Activated CD4-positive, alpha-beta memory T cell treated with anti-CD3 and anti-CD28 coated beads, Interleukin-2, amount 10 ng/mL, durations not matched to agents 7 days and 5 days (primary cell): ENCODE measurements around the gene CHN2. TPM values are rescaled to one million over a fixed set of nuclear protein-coding genes. Genes with fewer than 3 reads are reported as not detected.

Experiments
- CTCF ChIA-PET: fragments of 350-600 bp; sonication (Branson Sonifier 250); formaldehyde crosslinking; loops from one replicate; lab custom pipeline; 2021; ENCODE audit warnings: antibody characterized with exemption, inconsistent platforms; lab: Charles Lee
- POLR2A ChIA-PET: fragments of 350-600 bp; sonication (Branson Sonifier 250); formaldehyde crosslinking; loops from one replicate; lab custom pipeline; 2021; ENCODE audit warnings: antibody characterized with exemption; lab: Charles Lee
- DNase-seq: peaks from one replicate; pipeline ENCODE4 v3.0.0-alpha.2; 2020
- H3K27ac Mint-ChIP-seq: one replicate; pipeline ENCODE4 v1.8.0; 2021; ENCODE audit warnings: mild to moderate bottlenecking, mixed read lengths
- H3K27me3 Mint-ChIP-seq: one replicate; pipeline ENCODE4 v1.8.0; 2021; ENCODE audit warnings: mixed read lengths
- H3K36me3 Mint-ChIP-seq: one replicate; pipeline ENCODE4 v1.8.0; 2021; ENCODE audit warnings: low read depth, mixed read lengths
- H3K4me1 Mint-ChIP-seq: one replicate; pipeline ENCODE4 v1.8.0; 2021; ENCODE audit warnings: mixed read lengths
- H3K4me3 Mint-ChIP-seq: one replicate; pipeline ENCODE4 v1.8.0; 2021; ENCODE audit warnings: mild to moderate bottlenecking, mixed read lengths
- H3K9me3 Mint-ChIP-seq: one replicate; pipeline ENCODE4 v1.8.0; 2021; ENCODE audit warnings: mixed read lengths
- total RNA-seq, 2 experiments: library from RNA; stranded (reverse); gene quantifications; one replicate each; pipeline ENCODE4 v1.2.3, GENCODE V29; 2021

Gene CHN2
- total RNA-seq = 1 to 10 TPM; 6.8 to 7.4 TPM

DNA sequence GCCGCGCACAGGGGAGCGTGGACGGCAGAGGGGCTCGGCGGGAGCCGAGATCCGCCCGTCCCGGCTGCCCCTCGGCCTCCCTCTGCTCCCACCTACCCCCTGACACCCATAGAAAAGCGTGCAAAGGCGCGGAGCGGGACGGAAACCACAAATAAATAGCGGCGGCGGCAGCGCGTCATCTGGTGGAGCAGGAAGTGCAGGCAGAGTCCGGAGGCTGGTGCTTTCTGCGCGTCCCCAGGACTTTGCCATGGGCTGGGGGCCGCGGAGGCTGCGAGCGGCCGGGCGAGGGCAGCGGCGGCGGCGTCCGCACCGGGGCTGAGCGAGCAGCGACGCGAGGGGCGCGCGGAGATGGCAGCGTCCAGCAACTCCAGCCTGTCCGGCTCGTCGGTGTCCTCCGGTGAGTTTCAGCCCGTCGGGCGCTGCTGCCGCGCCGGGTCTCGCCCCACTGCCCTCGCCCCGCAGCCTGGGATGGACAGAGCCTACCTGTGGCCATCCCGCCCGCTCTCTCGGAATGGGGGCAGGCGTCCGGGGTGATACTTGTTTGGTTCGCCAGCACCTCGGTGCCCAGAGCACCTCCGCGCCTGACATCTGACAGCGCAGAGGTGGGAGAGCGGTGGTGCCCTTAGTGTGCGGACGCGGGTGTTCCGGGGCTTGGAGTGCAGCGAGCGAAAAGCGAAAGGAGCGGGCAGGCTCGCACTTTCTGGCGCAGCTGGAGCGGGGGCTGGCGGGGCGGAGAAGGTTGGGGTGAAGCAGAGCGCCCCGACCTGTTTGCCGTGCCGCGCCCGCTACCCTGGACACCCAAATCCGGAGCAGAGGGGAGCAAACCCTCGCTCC is at the start of gene CHN2:
CHN2 (plus strand) TSS at position 182 of the 834 bp plus-strand sequence.
- peak; percentile 61 for DNase-seq
- no peaks in the 10 kb centered on the region for H3K9me3 Mint-ChIP-seq
- H3K27ac Mint-ChIP-seq = peak within 1 kb of the TSS; percentile 44
- H3K36me3 Mint-ChIP-seq = no peaks in the 10 kb centered on the region
- CTCF ChIA-PET = interaction anchor here (1.5 kb wide), 1 partner anchor 273 kb away, joined by 4 read pairs; no protein-coding TSS in a partner anchor
- peak within 1 kb of the TSS; percentile 83 for H3K4me3 Mint-ChIP-seq
- POLR2A ChIA-PET = no interaction called here
- H3K27me3 Mint-ChIP-seq = peaks cover 66% of the 10 kb centered on the region
- peaks cover 21% of the 10 kb centered on the region for H3K4me1 Mint-ChIP-seq

DNA sequence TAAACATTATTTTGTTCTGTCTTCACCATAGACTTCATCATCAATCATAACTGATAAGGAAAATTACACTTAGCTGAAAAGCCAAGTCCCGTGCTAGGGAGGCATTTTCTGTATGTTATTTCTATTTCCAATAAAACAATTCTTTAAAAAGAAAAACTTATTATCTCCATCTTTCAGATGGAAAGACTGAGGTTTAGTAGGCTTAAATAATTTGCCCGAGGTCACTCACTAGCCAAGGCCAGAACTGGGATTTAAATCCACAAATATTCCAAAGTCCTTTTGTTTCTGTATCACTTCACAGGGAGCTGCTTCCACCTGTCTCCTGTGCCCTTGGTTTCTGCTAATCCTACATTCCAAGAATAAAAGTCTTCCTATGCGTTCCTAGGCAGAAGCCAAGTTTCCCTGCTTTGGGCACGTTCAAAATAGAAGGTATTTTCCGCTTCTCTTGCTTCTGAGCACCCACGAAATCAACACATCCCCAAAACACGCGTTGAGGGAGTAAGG is 49.0 kb upstream of the CHN2 start:
- POLR2A ChIA-PET = interaction anchor here (0.6 to 0.9 kb wide), 2 partner anchors 11 to 28 kb away, joined by 3 to 4 read pairs; no protein-coding TSS in a partner anchor
- CTCF ChIA-PET = no interaction called here
- Mint-ChIP-seq H3K27me3 (peaks cover 33% of the 10 kb centered on the region), H3K4me3 (peak overlapping the region; percentile 65), H3K27ac (no peak overlapping the region), H3K4me1 (peaks cover 27% of the 10 kb centered on the region), H3K36me3 (no peaks in the 10 kb centered on the region), H3K9me3 (no peaks in the 10 kb centered on the region)
- no peak for DNase-seq

DNA sequence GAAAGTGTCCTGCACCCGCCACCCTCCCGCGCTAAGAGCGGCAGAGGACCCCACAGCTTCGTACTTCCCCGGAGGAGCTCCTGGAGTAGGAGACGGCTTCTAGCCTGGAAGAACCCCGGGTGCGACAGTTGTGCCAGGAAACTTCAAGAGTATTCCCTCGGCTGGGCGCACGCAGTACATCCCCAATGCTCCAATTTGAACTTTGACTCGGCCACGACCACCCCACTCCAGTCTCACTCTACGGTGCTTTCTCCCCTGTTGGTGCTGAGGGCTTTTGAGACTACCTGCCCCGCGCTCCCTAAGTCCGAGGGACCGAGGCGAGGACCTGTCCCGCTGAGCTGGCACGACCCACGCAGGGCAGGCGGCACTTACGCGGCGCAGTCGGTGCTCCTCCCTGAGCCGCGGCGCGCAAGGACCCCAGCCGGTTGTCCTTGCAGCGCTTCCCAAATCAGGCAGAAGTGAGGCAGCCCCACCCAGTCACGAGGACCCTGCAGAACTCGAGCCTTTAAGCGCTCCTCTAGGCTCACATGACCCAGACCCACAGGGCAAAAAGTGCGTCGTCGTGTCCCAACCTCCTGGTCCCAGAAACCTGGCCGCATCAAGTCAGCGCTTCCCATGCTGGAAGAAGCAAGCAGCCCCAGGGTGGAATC is 48.4 kb upstream of the CHN2 start, which contains the start of gene CPVL:
CPVL (minus strand) TSS at position 481 of the 650 bp plus-strand sequence. CDS start 25,476 bp downstream, outside the sequence.
- Mint-ChIP-seq H3K27ac (no peak within 1 kb of the TSS), H3K36me3 (no peaks in the 10 kb centered on the region), H3K27me3 (peaks cover 30% of the 10 kb centered on the region), H3K4me1 (peaks cover 27% of the 10 kb centered on the region), H3K4me3 (peak within 1 kb of the TSS; percentile 65), H3K9me3 (no peaks in the 10 kb centered on the region)
- POLR2A ChIA-PET = interaction anchor here (0.6 to 0.9 kb wide), 2 partner anchors 10 to 28 kb away, joined by 3 to 4 read pairs; no protein-coding TSS in a partner anchor
- CTCF ChIA-PET = no interaction called here
- no peak for DNase-seq

DNA sequence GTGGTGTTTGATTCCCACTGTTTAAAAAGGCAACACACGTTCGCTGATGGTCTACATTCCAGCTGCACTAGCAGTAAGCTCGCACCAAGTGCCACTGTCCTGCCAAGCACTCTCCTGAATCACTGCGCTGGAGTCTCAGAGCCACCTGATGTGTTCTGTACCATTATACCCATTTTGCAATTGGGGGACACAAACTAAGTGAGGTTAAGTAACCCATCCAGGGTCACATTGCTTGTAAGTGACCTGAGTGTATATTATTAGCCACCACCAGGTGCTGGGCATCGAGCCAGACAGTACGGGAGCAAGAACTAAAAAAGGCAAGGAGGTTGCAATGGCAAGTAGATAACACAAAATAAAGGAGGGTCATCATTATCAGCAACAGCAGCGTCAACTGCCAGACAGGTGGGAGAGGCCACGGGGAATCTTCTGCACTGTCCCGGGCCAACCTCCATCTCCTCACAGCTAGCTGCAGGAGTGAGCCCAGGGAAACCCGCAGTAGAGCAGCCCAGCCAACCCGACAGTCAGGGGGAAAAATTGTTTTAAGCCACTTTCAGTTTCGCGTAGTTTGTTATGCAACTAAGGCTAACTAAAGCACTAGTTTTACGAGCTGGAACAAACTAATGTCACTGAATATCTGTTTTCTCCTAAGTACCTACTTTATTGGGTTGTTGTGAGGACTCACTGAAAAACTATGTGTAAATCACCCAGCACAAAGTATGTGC is 47.5 kb upstream of the CHN2 start:
- DNase-seq = no peak
- Mint-ChIP-seq H3K36me3 (no peaks in the 10 kb centered on the region), H3K4me1 (peaks cover 29% of the 10 kb centered on the region), H3K9me3 (no peaks in the 10 kb centered on the region), H3K4me3 (no peak overlapping the region), H3K27me3 (peaks cover 29% of the 10 kb centered on the region), H3K27ac (no peak overlapping the region)
- ChIA-PET CTCF (no interaction called here), POLR2A (no interaction called here)

DNA sequence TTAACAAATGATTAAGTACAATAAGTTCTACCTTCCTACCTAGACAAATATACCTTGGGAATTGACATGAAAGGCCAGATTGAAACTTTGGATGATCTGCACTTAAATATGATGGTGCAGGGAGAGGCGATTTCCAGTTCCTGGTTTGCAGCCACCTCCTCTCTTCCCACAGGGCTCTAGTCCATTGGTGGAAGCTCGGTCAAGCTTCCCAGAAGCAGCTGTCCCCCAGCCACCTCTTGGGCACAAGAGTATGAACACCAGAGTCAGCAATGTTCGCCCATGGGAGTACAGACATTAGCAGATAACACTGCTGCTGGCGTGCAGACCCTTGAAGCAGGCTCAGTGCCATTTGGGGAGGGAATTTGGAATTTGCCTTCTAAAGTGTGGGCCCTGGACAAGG is 46.8 kb upstream of the CHN2 start:
- POLR2A ChIA-PET = no interaction called here
- Mint-ChIP-seq H3K4me1 (peaks cover 26% of the 10 kb centered on the region), H3K27me3 (peaks cover 27% of the 10 kb centered on the region), H3K36me3 (no peaks in the 10 kb centered on the region), H3K27ac (no peak overlapping the region), H3K4me3 (no peak overlapping the region), H3K9me3 (no peaks in the 10 kb centered on the region)
- CTCF ChIA-PET = no interaction called here
- DNase-seq = no peak

DNA sequence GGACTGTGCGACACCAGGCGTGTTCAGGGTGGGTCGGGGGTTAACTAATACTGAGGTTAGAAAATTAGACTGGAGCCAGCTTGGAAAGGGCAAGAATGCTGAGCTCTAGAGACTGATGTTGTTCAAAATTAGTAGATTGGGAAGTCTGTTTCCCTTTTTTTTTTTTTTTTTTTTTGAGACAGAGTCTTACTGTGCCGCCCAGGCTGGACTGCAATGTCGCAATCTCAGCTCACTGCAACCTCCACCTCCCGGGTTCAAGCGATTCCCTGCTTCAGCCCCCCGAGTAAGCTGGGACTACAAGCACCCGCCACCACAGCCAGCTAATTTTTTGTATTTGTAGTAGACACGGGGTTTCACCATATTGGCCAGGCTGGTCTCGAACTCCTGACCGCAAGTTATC is 45.5 kb upstream of the CHN2 start:
- Mint-ChIP-seq H3K36me3 (no peaks in the 10 kb centered on the region), H3K27ac (no peak overlapping the region), H3K4me1 (peaks cover 21% of the 10 kb centered on the region), H3K27me3 (peaks cover 27% of the 10 kb centered on the region), H3K9me3 (no peaks in the 10 kb centered on the region), H3K4me3 (no peak overlapping the region)
- ChIA-PET CTCF (no interaction called here), POLR2A (interaction anchor here (0.6 kb wide), 1 partner anchor 72 kb away, joined by 3 read pairs; no protein-coding TSS in a partner anchor)
- DNase-seq = no peak

DNA sequence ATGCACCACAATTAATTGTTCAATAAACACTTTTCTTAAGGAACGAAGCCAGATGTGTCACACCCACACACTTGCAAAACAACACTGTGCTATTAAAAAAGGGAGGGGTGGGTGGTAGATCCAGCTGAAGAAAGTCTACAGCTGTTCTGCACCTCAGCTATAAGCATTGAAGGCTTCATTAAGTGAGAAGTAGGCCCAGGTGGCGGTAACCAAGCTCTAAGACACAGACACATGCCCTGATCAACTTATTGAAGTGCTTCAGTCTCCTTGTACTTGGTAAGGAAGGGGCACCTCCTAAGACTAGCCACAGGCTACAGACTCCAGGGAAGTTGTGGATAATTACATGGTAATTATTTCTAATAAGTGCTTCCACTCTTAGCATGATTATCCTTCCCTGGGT is 43.7 kb upstream of the CHN2 start:
- H3K36me3 Mint-ChIP-seq = no peaks in the 10 kb centered on the region
- H3K9me3 Mint-ChIP-seq = no peaks in the 10 kb centered on the region
- peaks cover 19% of the 10 kb centered on the region for H3K27me3 Mint-ChIP-seq
- ChIA-PET POLR2A (no interaction called here), CTCF (no interaction called here)
- H3K4me3 Mint-ChIP-seq = no peak overlapping the region
- H3K4me1 Mint-ChIP-seq = peaks cover 13% of the 10 kb centered on the region
- no peak overlapping the region for H3K27ac Mint-ChIP-seq
- no peak for DNase-seq

DNA sequence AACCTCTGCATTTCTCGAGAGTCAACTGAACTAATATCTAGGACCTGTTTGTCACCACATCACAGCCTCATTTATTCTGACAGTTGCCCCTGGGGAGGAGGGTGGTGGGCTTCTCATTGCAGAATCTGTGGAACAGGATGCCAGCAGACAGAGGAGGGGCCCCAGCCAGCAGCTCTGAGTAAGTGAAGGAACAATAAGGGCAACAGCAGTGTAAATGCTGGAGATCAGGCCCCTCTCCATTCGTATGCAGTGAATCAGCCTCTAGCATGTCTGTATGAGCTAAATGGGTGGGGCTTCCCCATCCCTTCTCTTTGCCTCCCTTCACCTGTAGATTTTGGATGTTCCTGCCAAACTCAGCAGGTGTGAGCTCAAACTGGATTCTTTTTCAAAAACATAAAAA is 40.5 kb upstream of the CHN2 start:
- Mint-ChIP-seq H3K4me3 (no peak overlapping the region), H3K27me3 (peaks cover 8% of the 10 kb centered on the region), H3K9me3 (no peaks in the 10 kb centered on the region), H3K4me1 (peaks cover 11% of the 10 kb centered on the region), H3K27ac (no peak overlapping the region), H3K36me3 (no peaks in the 10 kb centered on the region)
- POLR2A ChIA-PET = no interaction called here
- CTCF ChIA-PET = no interaction called here
- no peak for DNase-seq

DNA sequence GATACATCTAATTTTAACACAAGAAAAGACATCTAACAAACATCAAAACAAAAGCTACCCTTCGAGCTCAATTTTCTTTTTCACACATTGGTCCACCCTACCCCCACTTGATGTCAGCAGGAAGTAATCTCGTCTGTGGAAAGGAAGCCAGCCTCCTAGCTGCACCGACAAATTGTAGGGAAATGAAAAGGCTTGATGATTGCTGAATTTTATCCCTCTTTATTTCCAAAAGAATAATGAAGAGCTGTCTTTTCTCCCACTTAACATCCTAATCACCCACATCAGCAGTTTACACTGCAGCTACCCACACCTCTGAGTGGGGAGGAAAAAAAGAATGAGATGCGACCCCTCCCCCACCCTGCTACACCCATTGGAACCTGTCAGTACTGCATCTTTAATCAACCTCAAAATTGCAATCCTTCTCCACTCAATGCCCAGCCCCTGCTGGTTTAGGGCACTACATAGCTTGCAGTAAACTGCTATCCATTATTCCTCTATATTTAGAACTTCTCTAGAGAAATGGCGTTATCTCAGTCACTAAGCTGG is 37.6 kb upstream of the CHN2 start:
- POLR2A ChIA-PET = interaction anchor here (0.7 kb wide), 1 partner anchor 11 kb away, joined by 3 read pairs; no protein-coding TSS in a partner anchor
- peaks cover 9% of the 10 kb centered on the region for H3K4me1 Mint-ChIP-seq
- CTCF ChIA-PET = interaction anchor here (0.7 to 1.4 kb wide), 3 partner anchors 15 to 230 kb away, joined by 3 read pairs; no protein-coding TSS in a partner anchor

DNA sequence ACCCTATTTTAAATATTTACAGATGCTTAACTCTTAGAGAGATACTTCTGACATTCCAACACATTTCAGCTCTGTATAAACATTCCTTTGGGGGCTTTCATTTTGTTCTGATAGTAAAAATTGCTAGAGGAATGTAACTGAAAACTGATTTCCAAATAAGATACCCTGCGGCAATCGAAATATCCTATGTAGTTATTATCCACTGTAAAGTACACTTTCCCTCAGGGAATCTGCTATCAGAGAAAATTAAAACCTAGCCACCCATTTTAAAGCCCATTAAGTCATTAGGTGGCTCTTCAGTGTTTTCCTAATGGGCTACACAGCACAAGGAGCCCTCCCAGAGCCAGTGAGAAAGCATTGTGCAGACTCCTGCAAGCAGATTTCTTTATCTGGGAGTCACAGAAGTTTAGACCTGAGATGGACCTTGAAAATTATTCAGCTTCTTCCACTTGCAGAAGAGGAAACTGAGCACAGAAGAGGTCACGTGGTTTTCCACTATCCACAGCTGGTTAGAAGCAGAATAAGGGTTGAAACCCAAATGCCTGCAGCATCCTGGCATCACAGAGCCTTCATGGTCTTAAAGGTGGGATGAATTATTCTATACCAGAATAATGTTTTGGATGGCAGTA is 35.7 kb upstream of the CHN2 start:
- CTCF ChIA-PET = no interaction called here
- peaks cover 14% of the 10 kb centered on the region for H3K27me3 Mint-ChIP-seq
- H3K9me3 Mint-ChIP-seq = no peaks in the 10 kb centered on the region
- DNase-seq = no peak
- H3K36me3 Mint-ChIP-seq = no peaks in the 10 kb centered on the region
- peaks cover 9% of the 10 kb centered on the region for H3K4me1 Mint-ChIP-seq
- no peak overlapping the region for H3K4me3 Mint-ChIP-seq
- H3K27ac Mint-ChIP-seq = no peak overlapping the region
- POLR2A ChIA-PET = no interaction called here

More for the DNA sequence above, 37.6 kb upstream of the CHN2 start:
- Mint-ChIP-seq H3K4me3 (no peak overlapping the region), H3K27me3 (peaks cover 10% of the 10 kb centered on the region), H3K36me3 (no peaks in the 10 kb centered on the region), H3K27ac (no peak overlapping the region), H3K9me3 (no peaks in the 10 kb centered on the region)
- DNase-seq = no peak

DNA sequence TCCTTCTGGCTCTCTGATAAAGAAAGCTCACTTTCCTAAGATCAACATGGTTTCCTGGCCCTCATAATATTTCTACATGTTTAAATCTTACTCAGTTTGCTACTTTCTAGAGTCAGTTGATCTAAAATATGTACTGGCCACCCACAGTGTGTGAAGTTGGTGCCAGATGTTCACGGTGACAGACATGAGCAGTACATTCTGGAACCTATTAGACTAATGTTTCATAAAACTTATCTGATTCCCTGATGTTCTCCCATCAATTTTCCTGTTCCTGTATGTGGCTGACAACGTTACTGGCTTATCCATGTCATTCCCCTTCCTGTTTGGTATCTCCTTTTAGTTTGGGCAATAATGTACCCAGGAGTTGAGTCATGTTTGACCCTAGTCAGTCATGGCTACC is 34.5 kb upstream of the CHN2 start:
- ChIA-PET CTCF (no interaction called here), POLR2A (no interaction called here)
- H3K4me3 Mint-ChIP-seq = no peak overlapping the region
- peaks cover 9% of the 10 kb centered on the region for H3K4me1 Mint-ChIP-seq
- no peak overlapping the region for H3K27ac Mint-ChIP-seq
- H3K9me3 Mint-ChIP-seq = no peaks in the 10 kb centered on the region
- peaks cover 19% of the 10 kb centered on the region for H3K27me3 Mint-ChIP-seq
- no peak for DNase-seq
- H3K36me3 Mint-ChIP-seq = no peaks in the 10 kb centered on the region

DNA sequence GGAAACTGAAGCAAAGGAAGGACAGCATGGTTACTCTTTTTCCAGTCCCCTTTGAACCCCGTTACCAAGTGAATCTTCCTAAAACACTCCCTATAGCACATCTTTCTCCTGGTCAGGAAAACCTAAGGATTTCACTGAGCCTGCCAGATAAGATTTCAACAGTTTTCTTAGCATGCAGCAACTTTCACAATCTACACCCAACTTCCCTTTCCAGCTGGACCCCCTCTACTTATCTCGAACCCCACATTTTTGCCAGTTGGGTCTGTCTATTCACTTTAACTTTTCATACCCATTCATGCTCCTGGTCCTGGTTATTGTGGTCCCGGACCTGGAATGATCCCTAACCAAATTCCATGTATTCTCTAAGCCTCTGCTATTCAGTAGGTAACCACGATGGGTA is 33.3 kb upstream of the CHN2 start:
- peaks cover 23% of the 10 kb centered on the region for H3K27me3 Mint-ChIP-seq
- ChIA-PET CTCF (no interaction called here), POLR2A (no interaction called here)
- no peak for DNase-seq
- H3K9me3 Mint-ChIP-seq = no peaks in the 10 kb centered on the region
- H3K36me3 Mint-ChIP-seq = peaks cover under 1% of the 10 kb centered on the region
- H3K27ac Mint-ChIP-seq = no peak overlapping the region
- H3K4me3 Mint-ChIP-seq = no peak overlapping the region
- H3K4me1 Mint-ChIP-seq = peaks cover 9% of the 10 kb centered on the region
